LNCaP clone FGC (cell line): Measurements from ENCODE around the gene RIT1.

Experiments
- DNase-seq: peaks from one replicate; pipeline ENCODE4 v3.0.0-alpha.2; 2011; ENCODE audit warnings: low read depth
- H3K4me3 ChIP-seq: 2 replicates; pipeline ENCODE4 v1.5.1; 2011; ENCODE audit warnings: mild to moderate bottlenecking, low read depth, low read length, control low read depth
- CTCF ChIP-seq: IDR thresholded peaks from 2 replicates; pipeline ENCODE4 v1.5.1; 2012; ENCODE audit warnings: mild to moderate bottlenecking; ENCODE audit not compliant: control insufficient read depth, insufficient read depth; ENCODE audit errors: extremely low read depth

The RIT1 gene

DNA sequence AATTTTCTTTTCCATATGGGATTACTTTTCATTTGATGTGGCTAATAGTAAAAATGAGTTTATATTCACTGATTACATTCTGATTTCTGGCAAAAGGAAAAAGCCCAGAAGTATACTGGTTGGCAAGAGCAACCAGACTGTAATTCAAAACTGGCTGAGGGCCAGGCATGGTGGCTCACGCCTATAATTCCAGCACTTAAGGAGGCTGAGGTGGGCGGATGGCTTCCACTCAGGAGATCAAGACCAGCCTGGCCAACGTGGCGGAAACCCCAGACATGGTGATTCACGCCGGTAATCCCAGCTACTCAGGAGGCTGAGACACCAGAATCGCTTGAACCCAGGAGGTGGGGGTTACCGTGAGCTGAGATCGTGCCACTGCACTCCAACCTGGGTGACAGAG lies 37.3 kb downstream of the RIT1 start:
- H3K4me3 ChIP-seq, result no peak overlapping the region
- TF ChIP-seq CTCF, result no peak
- no peak for DNase-seq

- H3K4me3 ChIP-seq, result no peak overlapping the region
- no peak for DNase-seq
- TF ChIP-seq CTCF, result no peak
These were observed 38.6 kb downstream of the RIT1 start for GRCh38 chr1:155872527-155872926.

- no peak for DNase-seq
- H3K4me3 ChIP-seq, result no peak overlapping the region
- no peak for TF ChIP-seq CTCF
These were observed 39.8 kb downstream of the RIT1 start for GRCh38 chr1:155871390-155871789.

GRCh38 chr1:155867766-155868165 lies 43.4 kb downstream of the RIT1 start:
- H3K4me3 ChIP-seq, result no peak overlapping the region
- TF ChIP-seq CTCF, result no peak
- DNase-seq, result no peak

DNA sequence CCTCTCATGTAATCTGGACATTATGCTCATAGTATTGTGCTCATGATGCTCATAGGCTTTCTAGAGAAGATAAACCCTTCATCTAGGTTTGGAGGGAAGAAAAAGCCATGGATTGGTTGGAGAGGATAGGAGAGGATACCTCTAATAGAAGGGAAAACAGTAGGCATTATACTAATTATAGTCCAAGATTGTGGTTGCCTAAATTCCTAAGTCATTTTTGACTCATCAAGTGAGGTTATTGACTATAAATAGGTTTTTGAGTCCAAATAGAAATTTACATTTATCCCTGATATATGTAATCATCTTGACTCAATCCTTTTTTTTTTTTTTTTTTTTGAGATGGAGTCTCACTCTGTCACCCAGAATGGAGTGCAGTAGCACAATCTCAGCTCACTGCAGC lies 46.8 kb downstream of the RIT1 start:
- no peak for TF ChIP-seq CTCF
- H3K4me3 ChIP-seq, result no peak overlapping the region
- no peak for DNase-seq

- no peak for DNase-seq
- TF ChIP-seq CTCF, result no peak
- no peak overlapping the region for H3K4me3 ChIP-seq
These were observed 49.3 kb downstream of the RIT1 start for GRCh38 chr1:155861896-155862295.

DNA sequence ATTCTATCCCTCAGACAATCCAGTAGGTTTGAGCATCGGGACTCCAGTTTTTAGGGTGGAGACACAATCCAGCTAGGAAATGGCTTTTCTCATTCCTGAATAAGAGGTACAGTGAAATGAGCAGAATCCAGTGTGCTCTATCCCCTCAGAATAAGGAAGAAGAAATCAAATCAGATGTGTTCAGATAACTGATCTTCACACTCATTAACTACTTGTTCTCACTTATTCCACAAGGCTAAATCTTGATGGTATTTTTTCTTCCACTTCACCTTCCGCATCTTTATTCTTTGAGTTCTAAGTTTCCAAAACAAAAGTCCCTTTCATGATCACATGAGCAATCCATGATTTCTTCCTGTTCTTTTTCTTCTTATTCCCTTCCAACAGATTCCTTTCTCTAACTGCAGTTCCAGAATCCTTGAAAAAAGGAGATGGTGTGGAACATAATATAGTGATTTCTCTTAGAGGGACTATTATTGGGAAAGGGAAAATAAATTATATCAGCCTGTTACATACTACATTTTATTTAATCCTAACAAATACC lies 50.1 kb downstream of the RIT1 start:
- TF ChIP-seq CTCF, result no peak
- no peak overlapping the region for H3K4me3 ChIP-seq
- no peak for DNase-seq
